ENCODE results near the gene CHCHD3.
"Not testable (repeated sequence)": the region's sequence is repeated elsewhere in the genome, so short reads cannot be mapped to it uniquely, and the experiment has no call there.

Gene CHCHD3

DNA sequence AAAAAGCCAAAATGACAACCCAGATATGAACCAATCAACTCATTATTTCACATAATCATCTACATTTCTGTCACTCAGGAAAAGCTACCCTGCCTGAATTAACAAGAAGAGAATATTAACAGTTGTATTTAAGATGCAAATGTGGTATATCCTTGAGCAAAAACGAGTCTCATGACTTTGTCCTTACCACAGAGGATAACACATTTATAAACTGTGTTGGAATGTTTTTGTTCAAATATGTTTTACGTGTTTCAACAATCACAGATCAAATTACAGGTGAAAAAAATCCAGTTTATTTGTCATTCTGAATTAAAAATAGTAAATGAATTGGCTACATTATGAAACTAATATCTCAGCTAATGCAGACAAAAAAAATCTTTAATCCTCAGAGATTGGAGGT, 34.6 kb downstream of the CHCHD3 start:
- no peak for DNase-seq

DNA sequence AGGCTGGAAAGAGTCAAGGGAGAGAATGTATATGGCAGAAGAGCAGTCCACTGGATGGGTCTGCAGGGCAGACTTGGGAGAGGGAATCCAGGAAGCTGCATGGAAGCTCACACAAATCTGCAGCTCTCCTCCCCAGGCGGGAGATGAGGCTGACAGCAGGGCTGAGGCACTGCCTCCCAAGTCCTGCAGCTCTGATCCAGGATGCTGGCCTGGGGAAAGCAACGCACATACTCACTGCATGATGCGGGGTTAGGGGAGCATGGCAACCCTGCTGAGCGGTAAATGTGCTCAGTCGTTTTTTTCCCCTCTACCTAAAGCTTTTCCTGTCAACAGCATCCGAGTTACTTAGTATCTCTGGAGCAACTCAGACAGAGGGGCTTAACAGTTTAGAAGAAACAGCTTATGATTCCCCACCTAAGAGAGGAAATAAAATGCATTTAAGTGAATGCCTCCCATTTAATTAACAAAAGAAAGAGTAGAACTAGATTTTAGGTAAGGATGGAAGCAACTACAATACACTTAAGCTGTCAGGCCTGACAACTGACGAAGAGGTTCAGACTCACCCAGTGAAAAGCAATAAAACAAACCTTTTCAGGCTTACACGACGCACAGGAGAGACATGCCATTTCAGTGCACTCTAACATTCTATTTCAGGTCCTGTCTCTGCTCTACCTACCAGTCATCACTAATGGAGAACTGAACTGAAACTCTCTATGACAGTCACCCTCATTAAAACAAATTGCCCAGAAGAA, 37.0 kb downstream of the CHCHD3 start:
- no peak for DNase-seq

DNA sequence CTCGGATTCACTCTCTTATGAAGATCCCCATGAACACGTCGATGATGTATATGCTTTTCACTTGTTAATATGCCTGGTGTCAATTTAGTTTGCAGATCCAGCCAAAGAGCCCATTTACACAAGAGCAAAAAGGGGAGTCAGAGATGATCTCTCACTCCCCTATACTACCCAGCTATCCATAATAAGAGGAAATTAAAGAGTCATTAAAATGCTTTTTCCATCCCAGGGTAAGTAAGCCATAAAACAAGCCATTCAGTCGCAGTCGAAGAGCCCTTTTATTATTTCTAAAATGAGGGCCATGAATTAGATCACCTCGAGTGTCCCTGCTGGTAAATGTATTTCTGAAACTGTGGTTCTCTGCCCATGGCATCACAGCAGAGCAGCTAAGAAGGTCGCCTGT, 41.2 kb downstream of the CHCHD3 start:
- no peak for DNase-seq

DNA sequence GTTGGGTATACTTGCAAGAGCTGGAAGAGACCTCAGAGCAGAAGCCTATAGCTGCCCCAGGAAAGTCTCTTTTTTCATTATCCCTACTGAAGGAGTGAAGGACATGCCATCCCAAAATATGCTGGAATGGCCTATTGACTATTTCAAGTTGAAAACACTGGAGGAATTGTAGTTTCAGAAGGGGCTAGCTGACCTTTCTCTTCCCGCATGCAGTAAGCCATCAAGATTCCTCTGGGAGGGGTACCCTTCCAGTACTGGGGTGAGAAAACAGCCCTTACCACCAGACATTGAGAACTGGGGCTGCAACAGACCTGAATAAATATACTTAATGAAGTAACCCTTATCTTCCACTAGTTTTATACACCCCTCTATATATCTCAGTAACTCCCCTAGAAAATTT, 41.7 kb downstream of the CHCHD3 start:
- DNase-seq, result no peak

DNA sequence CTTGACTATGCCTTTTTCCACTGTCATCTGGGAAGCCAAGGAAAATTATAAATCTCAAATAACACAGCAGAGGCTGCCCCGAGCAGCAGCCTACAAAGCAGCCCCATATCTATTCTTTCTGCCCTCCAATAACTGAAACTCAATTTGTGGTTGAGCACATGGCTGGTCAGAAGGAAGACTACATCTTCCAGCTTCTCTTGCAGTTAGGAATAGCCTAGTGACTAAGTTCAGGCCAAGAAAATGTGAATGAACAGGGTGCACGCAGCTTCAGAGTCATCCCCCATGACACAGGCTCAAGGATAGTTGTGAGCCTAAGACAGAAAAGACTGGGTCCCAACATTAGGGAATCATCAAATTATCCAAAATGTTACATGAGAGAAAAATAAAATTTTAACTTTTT, 42.3 kb downstream of the CHCHD3 start:
- no peak for DNase-seq

DNA sequence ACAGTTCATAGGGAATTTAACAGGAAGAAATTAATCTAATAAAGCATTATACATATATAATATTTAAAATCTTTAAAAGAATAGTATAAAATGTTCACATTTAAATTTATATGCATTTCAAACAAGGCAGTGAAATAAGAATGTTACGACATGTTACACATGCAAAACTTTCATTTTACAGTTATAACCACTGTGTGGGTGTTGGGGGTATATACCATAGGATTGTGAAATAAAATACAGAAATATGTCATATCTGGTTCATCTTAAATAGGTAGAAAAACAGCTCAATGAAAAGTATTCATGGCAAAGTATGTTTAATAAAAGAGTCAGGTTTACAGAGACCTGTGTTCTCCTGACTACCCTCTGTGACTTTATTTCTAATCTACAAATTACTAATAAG, 45.6 kb downstream of the CHCHD3 start:
- DNase-seq, result no peak

DNA sequence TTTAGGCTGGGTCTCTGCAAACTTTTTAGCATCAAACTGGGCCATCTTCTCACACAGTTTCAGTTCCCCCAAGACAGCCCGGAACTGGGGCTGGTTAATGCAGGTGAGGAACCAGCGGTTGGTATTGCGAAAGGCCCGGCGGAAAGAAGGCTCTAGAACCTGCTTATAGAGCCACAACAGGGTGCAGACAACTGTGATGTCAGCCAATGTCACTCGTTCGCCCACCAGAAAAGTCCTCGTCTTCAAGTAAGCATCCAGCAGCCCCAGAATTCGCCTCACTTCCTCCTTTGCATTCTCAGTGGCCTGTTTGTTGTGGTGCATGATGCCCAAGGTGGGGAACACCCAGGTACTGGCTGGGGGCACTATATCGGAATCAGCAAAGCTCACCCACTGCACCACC, 46.6 kb downstream of the CHCHD3 start:
- not testable (repeated sequence) for DNase-seq

DNA sequence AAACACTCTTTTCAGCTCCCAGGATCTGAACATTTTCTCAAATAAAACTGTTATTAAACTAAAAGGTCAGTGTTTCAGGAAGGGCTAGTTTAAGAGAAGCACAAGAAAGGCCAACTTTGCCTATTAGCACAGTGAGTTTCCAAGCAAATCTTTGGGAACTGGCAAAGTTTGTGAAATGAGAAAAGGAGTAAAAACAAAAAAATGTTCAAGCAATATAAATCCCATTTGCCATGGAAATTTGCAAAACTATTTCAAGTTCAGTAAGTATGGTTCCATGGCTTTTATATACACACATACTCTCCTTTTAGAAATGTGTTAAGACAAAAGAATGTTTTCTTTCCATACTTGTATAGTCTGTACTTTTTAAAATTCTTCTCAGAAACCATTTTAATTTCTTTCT, 51.5 kb downstream of the CHCHD3 start:
- no peak for DNase-seq

DNA sequence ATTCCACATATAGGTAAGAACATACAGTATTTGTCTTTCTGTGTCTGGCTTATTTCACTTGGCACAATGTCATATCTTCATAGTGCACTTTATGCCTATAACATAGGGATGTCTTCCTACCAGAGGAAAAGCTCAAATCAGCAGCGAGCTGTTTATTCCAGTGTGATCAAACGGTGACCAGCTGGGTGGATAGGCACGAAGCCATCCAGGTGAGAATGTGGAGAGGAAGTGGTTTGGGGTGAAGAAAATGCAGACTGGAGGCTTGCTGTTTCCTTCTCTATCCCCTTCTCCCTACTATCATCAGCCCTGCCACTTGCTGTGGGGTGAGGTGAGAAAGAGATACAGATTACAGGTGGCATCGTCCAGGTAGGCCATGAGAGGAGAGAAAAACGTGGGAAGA, 52.4 kb downstream of the CHCHD3 start:
- DNase-seq, result no peak

DNA sequence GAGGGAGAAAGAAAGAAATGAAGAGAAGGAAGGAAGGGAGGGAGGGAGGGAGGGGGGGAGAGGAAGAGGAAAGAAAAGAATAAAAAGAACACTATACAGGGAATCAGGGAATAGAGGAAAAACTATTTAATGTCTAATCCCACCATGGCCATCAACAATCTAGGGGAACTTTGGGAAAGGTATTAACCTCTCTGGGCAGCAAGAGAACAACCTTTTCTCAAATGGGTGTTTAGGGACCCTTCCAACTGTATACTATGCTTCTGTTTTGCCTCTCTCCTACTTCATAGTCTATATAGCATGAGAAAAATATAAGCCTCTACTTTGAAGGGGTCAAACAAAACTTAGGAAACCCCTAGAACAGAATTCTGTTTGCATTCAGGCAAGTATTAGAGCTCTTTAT, 54.5 kb downstream of the CHCHD3 start:
- no peak for DNase-seq

DNA sequence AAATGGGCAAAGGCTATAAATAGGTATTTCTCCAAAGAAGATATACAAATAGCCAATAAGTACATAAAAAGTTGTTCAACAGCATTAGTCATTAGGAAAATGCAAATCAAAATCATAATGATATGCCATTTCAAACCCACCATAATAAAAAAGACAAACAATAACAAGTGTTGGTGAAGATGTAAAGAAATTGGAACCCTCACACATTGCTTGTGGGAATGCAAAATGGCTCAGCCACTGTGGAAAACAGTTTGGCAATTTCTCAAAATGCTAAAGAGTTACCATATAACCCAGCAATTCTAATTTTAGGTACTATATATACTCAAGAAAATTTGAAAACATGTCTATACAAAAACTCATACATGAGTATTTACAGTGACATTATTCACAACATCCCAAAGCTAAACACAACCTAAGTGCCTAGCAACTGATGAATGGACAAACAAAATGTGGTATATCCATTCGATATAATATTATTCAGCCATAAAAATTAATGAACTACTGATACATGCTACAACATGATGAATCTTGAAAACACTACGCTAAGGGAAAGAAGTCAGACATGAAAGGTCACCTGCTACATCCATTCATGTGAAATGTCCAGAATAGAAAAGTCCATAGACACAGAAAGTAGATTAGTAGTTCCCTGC, 55.6 kb downstream of the CHCHD3 start:
- no peak for DNase-seq

DNA sequence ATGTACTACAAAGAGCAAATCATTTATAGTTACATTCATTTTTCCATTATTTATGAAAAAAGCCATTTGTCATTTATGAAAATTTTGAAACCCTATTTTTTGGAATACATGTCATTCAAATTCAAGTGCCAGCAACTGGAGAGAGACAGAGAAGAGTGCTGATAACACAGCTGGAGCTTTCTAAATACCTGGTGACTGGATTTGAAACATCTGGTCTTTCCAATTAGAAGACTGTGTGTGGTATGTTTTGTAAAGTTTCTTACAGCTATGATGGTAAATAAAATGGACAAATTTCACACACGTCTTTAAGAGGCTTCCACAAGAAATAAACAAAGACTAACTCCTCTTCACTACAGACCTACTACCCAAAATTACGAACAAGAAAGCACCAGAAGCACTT, 56.8 kb downstream of the CHCHD3 start:
- no peak for DNase-seq

DNA sequence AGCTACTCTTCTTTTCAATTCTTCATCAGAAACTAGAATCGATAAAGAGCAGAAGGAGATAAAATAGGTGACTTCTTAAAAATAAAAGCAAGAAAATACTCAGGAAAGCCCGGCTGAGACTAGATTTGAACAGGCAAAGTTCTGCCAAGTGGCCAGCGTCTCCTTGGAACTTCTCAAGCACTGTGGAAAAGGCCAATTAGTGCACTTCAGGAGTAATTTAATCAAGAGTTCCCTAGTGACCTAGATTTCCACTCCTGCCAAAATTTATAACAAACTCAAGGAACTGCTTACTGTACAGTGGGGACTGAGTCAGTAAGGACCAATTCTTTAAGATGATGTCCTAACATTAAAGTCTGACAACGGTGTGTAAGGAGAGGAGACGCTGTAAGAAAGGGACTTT, 57.3 kb downstream of the CHCHD3 start:
- peak in 1 of 58 donors; percentile 9 for DNase-seq

DNA sequence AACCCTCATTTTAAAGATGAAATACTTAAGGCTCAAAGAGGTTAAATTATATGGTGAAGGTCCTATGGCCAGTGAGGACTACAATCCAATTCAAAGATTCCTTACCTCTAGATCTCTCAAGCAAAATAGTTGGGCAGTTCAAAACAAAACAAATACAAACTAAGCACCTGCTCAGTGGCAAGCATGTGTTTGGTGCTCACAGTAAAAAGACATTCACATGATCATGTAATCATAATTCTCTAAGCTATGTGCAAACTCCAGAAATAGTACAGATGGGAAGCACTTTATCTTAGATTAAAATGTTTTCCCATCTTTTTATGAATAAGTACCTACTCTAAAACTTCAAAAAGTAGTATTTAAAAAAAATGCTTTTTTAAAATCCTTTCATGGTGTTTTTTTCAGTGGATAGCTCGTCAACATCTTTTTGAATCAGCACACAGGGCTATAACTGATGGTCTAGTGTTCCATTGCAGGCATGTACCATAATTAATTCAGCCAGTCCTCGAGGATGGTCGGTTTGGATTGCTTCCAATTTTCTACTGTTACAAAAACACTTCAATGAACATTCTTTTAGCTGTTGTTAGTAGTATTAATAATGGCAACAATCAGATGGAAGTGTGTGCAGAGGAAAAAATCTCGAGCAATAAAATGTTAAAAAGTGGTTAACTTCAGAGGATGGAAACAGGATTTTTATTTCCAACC, 58.4 kb downstream of the CHCHD3 start:
- DNase-seq, result no peak

DNA sequence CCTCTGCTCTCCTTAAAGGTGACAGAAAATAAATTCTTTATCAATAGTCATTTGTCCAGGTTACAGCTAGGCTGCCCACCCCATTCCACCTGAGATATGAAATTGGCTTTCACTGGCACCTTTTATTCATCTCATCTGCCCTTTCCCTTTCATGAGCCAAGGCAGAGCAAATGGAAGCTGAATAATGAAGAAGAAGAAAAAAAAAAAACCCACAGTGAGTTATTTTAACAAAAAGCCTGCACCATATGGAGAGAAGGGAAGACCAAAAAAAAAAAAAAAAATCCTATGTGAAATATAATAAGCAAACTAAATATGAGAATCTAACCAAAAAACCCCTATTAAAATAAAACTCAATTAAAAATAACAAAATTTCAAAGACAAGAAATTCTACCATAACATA, 59.2 kb downstream of the CHCHD3 start:
- DNase-seq, result no peak

DNA sequence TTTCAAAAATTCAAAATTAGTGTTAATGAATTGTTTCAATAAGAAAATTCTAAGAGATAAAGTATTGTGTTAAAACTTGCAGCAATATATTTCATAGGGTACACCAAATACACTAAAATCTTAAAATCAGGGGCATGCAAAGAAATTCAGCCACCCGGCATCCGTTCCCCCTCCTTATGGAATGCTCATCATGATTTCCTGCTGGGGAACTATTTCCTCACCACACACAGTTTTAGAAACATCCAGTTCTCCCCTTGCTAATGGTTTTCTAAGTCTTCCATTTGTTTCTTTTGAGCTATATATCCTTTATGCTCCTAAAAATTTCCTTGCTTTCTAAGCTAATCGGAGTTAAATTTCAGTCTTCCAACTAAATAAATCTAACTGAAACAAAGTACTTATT, 60.7 kb downstream of the CHCHD3 start:
- no peak for DNase-seq

DNA sequence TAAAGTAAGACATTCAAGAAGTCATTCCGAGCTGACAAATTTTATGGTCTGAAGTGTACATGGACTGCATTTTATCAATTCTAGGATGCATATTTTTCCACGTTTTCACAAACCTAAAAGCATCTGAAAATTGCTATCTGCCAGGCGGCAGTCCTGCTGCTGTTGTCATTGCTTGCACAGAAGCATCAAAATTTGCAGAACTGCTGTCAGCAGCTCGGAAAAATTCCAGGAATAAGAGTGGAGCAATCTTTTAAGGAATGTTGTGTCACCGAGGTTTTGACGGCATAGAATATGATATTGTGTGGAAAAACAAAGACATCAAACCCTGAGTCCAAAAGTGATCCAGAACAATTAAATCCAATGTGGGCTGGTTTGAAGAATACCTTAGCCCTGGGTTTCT, 61.4 kb downstream of the CHCHD3 start:
- peak in 1 of 58 donors; percentile 1 for DNase-seq

DNA sequence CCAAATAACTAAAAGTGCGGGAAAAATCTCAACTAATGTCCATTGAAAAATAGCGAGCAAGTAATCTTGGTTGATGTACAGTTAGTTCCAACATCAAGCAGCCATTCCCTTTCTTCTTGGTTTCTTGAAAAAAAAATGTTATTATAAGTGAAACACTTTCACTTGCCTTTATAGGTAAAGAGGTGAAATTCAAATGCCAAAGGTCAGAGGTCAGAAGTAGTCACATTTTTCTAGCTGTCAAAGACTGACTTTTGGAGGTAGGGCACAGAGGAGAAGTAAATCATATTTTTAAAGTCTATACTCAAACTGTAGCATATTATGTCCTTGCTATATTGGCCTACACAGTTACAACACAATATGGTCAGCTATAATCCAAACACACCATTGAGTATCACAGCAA, 62.3 kb downstream of the CHCHD3 start:
- no peak for DNase-seq

DNA sequence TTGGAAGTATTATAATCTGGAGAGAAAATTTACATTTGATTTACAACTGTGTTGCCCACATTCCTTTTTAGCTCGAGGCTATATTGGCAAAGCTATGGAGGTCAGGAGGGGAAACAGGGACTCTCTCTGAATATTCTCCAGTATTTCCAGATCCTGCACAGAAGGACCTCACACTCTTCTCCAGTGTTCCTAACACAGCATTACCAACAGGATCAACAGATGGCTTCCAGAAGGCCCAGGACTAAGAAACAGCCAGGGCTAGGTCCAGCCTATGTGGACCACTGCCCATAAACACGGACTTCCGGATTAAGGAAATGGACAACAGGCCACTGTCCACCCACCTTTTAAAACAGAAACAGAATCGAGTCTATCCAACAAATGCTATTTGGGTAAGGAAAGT, 65.3 kb downstream of the CHCHD3 start:
- no peak for DNase-seq

DNA sequence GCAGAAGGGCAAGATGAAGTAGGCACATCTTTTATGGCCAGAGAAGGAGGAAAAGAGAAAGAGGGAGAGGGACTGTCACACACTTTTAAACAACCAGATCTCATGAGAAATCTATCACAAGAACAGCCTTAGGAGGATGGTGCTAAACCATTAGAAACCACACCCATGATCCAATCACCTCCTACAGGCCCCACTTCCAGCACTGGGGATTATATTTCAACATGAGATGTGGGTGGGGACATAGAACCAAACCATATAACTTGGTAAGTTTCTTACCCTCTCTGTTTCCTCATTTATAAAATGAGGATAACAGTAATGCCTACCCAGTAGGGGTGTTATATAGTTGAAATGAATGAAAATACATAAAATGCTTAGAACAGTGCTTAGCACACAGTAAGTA, 66.0 kb downstream of the CHCHD3 start:
- no peak for DNase-seq

DNA sequence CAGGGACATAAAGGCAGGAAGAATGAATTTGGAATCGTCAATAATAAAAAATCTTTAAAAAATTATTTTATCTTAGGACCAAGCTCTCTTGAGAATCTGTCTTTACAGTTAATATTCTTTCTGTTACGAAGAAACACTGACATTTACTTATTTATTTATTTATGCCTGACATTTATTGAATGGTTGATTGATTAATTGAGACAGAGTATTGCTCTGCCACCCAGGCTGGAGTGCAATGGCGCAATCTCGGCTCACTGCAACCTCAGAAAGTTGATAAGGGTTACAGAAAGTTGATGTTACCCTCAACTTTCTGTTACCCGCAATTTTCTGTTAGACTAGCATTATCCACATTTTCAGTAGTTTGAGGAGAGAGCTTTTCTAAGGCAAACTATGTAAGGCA, 70.1 kb downstream of the CHCHD3 start:
- no peak for DNase-seq

DNA sequence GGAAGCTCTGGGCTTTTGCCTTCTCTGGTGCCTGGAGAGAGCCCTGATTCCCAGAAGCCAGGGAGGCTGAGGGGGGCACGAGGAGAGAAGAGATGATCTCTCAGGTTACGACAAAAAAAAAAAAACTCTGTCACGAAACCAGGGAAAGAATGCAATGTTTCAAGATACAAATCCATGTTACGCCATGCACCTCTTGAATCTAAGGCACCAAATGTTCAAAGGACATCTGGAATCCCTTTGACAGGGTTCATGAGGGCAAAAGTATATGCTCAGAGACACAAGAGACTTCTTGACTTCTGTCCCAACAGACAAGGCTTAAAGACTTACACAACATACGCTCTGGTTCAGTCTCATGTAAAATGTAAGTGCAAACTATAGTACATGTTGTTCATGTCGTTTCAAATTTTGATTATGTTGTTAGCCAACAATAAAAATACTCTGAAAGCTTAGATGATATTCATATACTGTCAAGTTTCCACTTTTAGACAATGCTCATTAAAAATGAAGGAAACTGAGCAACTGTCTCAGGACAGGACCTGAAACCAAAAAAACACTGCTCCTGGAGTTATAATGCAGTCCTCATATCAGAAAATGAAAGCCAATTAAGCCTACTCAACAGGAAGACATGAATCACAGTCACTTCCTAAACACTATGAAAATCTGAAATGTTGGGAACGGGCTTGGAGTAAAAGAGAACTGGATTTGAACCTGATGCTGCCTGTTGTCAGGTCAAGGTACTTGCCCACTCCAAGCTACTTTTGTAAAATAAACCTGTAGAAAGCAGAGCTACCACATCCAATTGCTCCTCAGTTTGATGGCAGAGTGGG, 72.3 kb downstream of the CHCHD3 start:
- DNase-seq, result no peak

Measured in anterior cingulate cortex (tissue), 58 donors.